RCC 7860 (cell line): ENCODE results near the gene CHI3L2.

Source experiments
- DNase-seq: peaks from one replicate; pipeline ENCODE4 v3.0.0-alpha.2; 2015; ENCODE audit warnings: low spot score
- FAIRE-seq: peaks from 2 replicates; lab custom pipeline; 2012; peaks lifted over from hg19 to GRCh38; lab: Jason Lieb, UNC

The CHI3L2 gene

GRCh38 chr1:111247125-111247838 lies 19.8 kb downstream of the CHI3L2 start:
- no peak for FAIRE-seq
- DNase-seq, result no peak

- no peak for DNase-seq
- FAIRE-seq, result no peak
Observed at GRCh38 chr1:111249960-111250359, 22.4 kb downstream of the CHI3L2 start.

- no peak for DNase-seq
- no peak for FAIRE-seq
Observed at GRCh38 chr1:111251570-111251969, 24.1 kb downstream of the CHI3L2 start.

- no peak for FAIRE-seq
- no peak for DNase-seq
Observed at GRCh38 chr1:111252786-111253185, 25.3 kb downstream of the CHI3L2 start.

GRCh38 chr1:111253876-111254275 lies 26.4 kb downstream of the CHI3L2 start:
- DNase-seq, result no peak
- FAIRE-seq, result no peak

GRCh38 chr1:111256988-111257658 lies 29.6 kb downstream of the CHI3L2 start:
- DNase-seq, result no peak
- FAIRE-seq, result no peak

- FAIRE-seq (no peak), DNase-seq (no peak)
Observed at GRCh38 chr1:111267801-111268508, 40.4 kb downstream of the CHI3L2 start.

GRCh38 chr1:111269825-111270406 lies 42.4 kb downstream of the CHI3L2 start:
- no peak for FAIRE-seq

GRCh38 chr1:111270771-111271463 lies 43.4 kb downstream of the CHI3L2 start:
- FAIRE-seq (no peak), DNase-seq (no peak)

More at GRCh38 chr1:111269825-111270406, 42.4 kb downstream of the CHI3L2 start:
- DNase-seq, result no peak

- no peak for DNase-seq
Observed at GRCh38 chr1:111271464-111271801, 43.9 kb downstream of the CHI3L2 start.

GRCh38 chr1:111272081-111272480 lies 44.6 kb downstream of the CHI3L2 start:
- no peak for FAIRE-seq
- DNase-seq, result no peak

More at GRCh38 chr1:111271464-111271801, 43.9 kb downstream of the CHI3L2 start:
- FAIRE-seq, result no peak

- FAIRE-seq (no peak), DNase-seq (no peak)
Observed at GRCh38 chr1:111274653-111275052, 47.1 kb downstream of the CHI3L2 start.

- FAIRE-seq (peak; percentile 2), DNase-seq (peak; percentile 48)
Observed at GRCh38 chr1:111275079-111275478, 47.6 kb downstream of the CHI3L2 start.

- DNase-seq, result no peak
- no peak for FAIRE-seq
Observed at GRCh38 chr1:111275780-111276433, 48.4 kb downstream of the CHI3L2 start.

- DNase-seq (no peak), FAIRE-seq (no peak)
Observed at GRCh38 chr1:111279144-111279543, 51.6 kb downstream of the CHI3L2 start.

GRCh38 chr1:111280267-111280666 lies 52.8 kb downstream of the CHI3L2 start:
- no peak for DNase-seq
- no peak for FAIRE-seq

GRCh38 chr1:111281411-111281810 lies 53.9 kb downstream of the CHI3L2 start:
- DNase-seq (no peak), FAIRE-seq (no peak)

GRCh38 chr1:111283838-111284237 lies 56.3 kb downstream of the CHI3L2 start:
- FAIRE-seq (no peak), DNase-seq (no peak)

- no peak for FAIRE-seq
- no peak for DNase-seq
Observed at GRCh38 chr1:111285879-111286278, 58.4 kb downstream of the CHI3L2 start.

- FAIRE-seq, result no peak
Observed at GRCh38 chr1:111286912-111287311, 59.4 kb downstream of the CHI3L2 start.

More at GRCh38 chr1:111286912-111287311, 59.4 kb downstream of the CHI3L2 start:
- no peak for DNase-seq
